Muscle of leg (tissue), 11 donors: ENCODE results near the gene AKAP13. TPM values are rescaled to one million over a fixed set of nuclear protein-coding genes. Genes with fewer than 3 reads are reported as not detected.

Experiments used
- DNase-seq: peaks from one replicate; pipeline ENCODE4 v3.0.0; 2013
- H3K27ac ChIP-seq: one replicate; pipeline ENCODE4 v1.5.1; 2013; ENCODE audit warnings: mild to moderate bottlenecking, low read length, control low read depth
- H3K27me3 ChIP-seq: one replicate; pipeline ENCODE4 v1.6.1; 2013; ENCODE audit warnings: low read length; ENCODE audit not compliant: control insufficient read depth, insufficient read depth
- H3K36me3 ChIP-seq: one replicate; pipeline ENCODE4 v1.6.1; 2013; ENCODE audit warnings: low read length; ENCODE audit not compliant: control insufficient read depth, insufficient read depth
- H3K4me1 ChIP-seq: one replicate; pipeline ENCODE4 v1.6.1; 2013; ENCODE audit warnings: low read length; ENCODE audit not compliant: control insufficient read depth, insufficient read depth
- H3K4me3 ChIP-seq: one replicate; pipeline ENCODE4 v1.5.1; 2013; ENCODE audit warnings: low read length, control low read depth
- H3K9me3 ChIP-seq: replicated peaks from 2 replicates; pipeline ENCODE4 v1.6.1; 2013; ENCODE audit warnings: low read depth, low read length; ENCODE audit not compliant: control insufficient read depth
- WGBS: methylation state at CpG from one replicate; pipeline ENCODE4 v1.1.5; 2013; ENCODE audit warnings: missing lambda C conversion rate; ENCODE audit not compliant: insufficient coverage; 5-methylcytosine and 5-hydroxymethylcytosine counted together
- polyA plus RNA-seq, 8 donors: library from polyadenylated mRNA; unstranded; fragments of 120-200 nt; gene quantifications; one replicate each; pipeline versions ENCODE4 v1.2.1 to v1.2.3, GENCODE V29; 2013; ENCODE audit warnings: inconsistent platforms in 1 of 8, low replicate concordance in 1 of 8; ENCODE audit not compliant: insufficient read length in 8 of 8, insufficient read depth in 1 of 8
- total RNA-seq: library from RNA; stranded (reverse); fragments of 120-200 nt; gene quantifications from one replicate; pipeline ENCODE4 v1.2.4, GENCODE V29; 2013

AKAP13 gene
- total and polyA plus RNA-seq, 9 donors = 65.2 to 90.9 (median 80.1) TPM

GRCh38 chr15:85760531-85761371 lies 380.3 kb downstream of the AKAP13 start:
- 87% methylated on average over 19 of the region's 28 CpGs for WGBS
- Histone ChIP-seq H3K27ac (no peak overlapping the region), H3K36me3 (peaks cover 24% of the 10 kb centered on the region), H3K4me1 (peaks cover 55% of the 10 kb centered on the region), H3K9me3 (no peaks in the 10 kb centered on the region), H3K4me3 (no peak overlapping the region), H3K27me3 (no peaks in the 10 kb centered on the region)
- DNase-seq = no peak

DNA sequence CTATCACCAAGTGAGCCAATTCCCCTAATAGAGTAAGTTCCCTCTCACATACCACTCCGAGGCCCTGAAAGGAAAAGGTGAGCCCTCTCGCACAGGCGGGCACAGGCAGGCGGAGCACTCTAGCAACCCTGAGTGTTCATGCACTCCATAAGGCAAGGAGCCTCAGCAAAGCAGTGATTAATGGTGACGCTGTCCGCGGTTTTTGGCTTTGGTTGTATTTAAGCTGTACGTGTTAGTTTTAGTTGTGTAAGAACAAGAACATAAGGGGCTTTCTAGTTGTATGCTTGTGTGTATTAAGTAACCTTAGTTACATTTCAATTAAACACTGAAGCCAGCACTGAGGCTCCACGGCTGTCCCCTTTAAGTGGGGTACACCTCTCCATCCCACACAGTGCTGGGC lies 381.2 kb downstream of the AKAP13 start:
- Histone ChIP-seq H3K4me3 (no peak overlapping the region), H3K27ac (no peak overlapping the region), H3K4me1 (peaks cover 61% of the 10 kb centered on the region), H3K27me3 (no peaks in the 10 kb centered on the region), H3K36me3 (peaks cover 24% of the 10 kb centered on the region), H3K9me3 (no peaks in the 10 kb centered on the region)
- 57% methylated on average over 2 of the region's 9 CpGs for WGBS
- DNase-seq = no peak

DNA sequence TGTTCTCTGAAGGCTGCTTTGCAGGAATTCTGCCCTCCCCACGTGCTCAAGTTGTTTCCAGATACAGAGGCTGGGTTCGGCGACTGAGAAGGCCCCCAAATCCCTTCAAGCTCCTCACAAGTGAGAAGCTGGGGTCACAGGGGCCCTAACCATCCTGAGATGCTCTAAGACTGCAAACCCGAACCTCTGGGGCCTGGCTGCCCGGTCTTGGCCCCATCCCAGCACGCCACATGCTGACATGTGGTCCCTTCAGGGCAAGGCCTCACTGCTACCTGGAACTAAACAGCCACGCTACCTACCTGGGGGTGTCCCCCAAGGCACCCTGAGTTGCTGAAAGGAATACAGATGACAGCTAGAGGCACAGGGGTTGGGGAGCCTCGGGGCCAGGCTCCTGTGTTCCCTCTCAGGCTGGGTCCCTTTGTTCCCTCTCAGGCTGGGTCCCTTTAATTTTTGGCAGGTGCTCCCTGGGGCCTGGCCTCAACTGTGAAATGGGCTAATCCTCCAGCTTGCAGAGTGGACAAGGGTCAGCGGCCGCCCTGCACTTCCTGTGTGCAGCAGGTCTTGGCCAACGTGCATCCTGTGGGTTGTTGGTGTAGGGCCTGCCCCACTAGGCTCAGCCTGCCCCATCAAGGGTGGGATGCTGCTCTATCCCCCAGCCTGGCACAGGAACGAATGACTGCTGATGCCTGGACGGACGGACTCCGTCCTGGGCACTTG lies 381.8 kb downstream of the AKAP13 start:
- peaks cover 62% of the 10 kb centered on the region for H3K4me1 ChIP-seq
- no peak for DNase-seq
- no peak overlapping the region for H3K4me3 ChIP-seq
- H3K9me3 ChIP-seq = no peaks in the 10 kb centered on the region
- no peak overlapping the region for H3K27ac ChIP-seq
- H3K27me3 ChIP-seq = no peaks in the 10 kb centered on the region
- WGBS = 60% methylated on average over 12 of the region's 15 CpGs
- peaks cover 24% of the 10 kb centered on the region for H3K36me3 ChIP-seq

- H3K27ac ChIP-seq = no peak overlapping the region
- DNase-seq = no peak
- H3K36me3 ChIP-seq = peaks cover 21% of the 10 kb centered on the region
- no peaks in the 10 kb centered on the region for H3K9me3 ChIP-seq
- H3K4me1 ChIP-seq = peaks cover 62% of the 10 kb centered on the region
- no peaks in the 10 kb centered on the region for H3K27me3 ChIP-seq
- no peak overlapping the region for H3K4me3 ChIP-seq
- WGBS = 67% methylated on average over 6 of the region's 8 CpGs
Measured at GRCh38 chr15:85762756-85763127, 382.3 kb downstream of the AKAP13 start.

GRCh38 chr15:85763157-85763556 lies 382.8 kb downstream of the AKAP13 start:
- Histone ChIP-seq H3K27me3 (no peaks in the 10 kb centered on the region), H3K4me1 (peaks cover 62% of the 10 kb centered on the region), H3K36me3 (peaks cover 21% of the 10 kb centered on the region), H3K4me3 (no peak overlapping the region), H3K27ac (no peak overlapping the region), H3K9me3 (no peaks in the 10 kb centered on the region)
- WGBS = 51% methylated on average over 15 of the region's 16 CpGs
- DNase-seq = no peak

- H3K36me3 ChIP-seq = peaks cover 23% of the 10 kb centered on the region
- no peaks in the 10 kb centered on the region for H3K27me3 ChIP-seq
- 77% methylated on average over 26 of the region's 28 CpGs for WGBS
- no peak overlapping the region for H3K27ac ChIP-seq
- H3K4me1 ChIP-seq = peaks cover 59% of the 10 kb centered on the region
- H3K4me3 ChIP-seq = no peak overlapping the region
- DNase-seq = no peak
- H3K9me3 ChIP-seq = no peaks in the 10 kb centered on the region
Measured at GRCh38 chr15:85763673-85764633, 383.6 kb downstream of the AKAP13 start.

- 33% methylated on average over 2 of the region's 3 CpGs for WGBS
- Histone ChIP-seq H3K4me3 (no peak overlapping the region), H3K27me3 (no peaks in the 10 kb centered on the region), H3K36me3 (peaks cover 25% of the 10 kb centered on the region), H3K27ac (no peak overlapping the region), H3K4me1 (peaks cover 51% of the 10 kb centered on the region), H3K9me3 (no peaks in the 10 kb centered on the region)
- DNase-seq = peak; percentile 76
Measured at GRCh38 chr15:85764649-85765277, 384.4 kb downstream of the AKAP13 start.

DNA sequence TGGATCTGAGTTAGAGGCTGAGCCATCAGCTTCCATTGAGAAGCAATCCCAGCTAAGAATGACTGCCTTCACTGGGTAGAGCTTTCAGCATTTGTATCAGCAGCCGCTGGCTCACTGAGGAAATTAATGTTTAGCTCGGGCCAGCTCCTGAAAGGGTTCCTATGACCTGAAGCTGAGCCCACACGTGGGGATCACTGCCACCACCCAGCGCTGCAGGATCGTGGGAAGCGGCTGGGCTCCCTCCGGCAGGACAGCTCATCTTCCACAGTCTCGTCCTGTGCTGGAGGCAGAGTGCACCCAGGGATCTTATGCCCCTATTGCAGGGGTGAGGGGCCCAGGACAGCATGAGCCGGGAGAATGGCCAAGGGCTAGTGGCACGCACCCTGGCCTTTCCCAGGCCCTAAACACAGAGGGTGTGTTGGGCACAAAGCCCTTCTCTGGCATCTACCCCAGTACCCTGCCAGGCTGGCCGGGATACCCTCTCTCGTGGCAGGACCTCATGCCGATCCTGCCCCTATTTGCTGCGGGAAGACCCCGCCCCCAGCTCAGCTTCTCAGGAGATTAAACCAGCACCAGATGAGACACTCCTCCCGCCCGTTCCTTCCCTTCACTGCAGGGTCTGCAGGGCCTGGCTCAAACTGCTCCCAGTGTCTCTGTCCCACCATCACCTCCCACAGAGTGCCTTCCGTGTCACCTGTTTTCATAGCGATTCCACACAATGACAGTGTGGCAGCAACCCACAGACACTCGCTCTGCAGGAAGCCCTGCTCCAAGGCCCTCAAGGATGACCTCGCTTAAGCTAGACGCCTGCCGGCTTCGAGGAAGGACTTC lies 385.8 kb downstream of the AKAP13 start:
- Histone ChIP-seq H3K27me3 (no peaks in the 10 kb centered on the region), H3K27ac (no peak overlapping the region), H3K9me3 (no peaks in the 10 kb centered on the region), H3K36me3 (peaks cover 17% of the 10 kb centered on the region), H3K4me1 (peaks cover 49% of the 10 kb centered on the region), H3K4me3 (no peak overlapping the region)
- 56% methylated on average over 24 of the region's 24 CpGs for WGBS
- DNase-seq = no peak
